ENCODE results near the gene PDZD2.

- TF ChIP-seq CTCF (IDR thresholded peaks at IDR 0.05; ENCODE audit: borderline replicate concordance, extremely low read depth, low read length, poor library complexity, severe bottlenecking) (no peak), EZH2 (IDR thresholded peaks at IDR 0.05; ENCODE audit: borderline replicate concordance, low read depth, low read length, severe bottlenecking) (no peak)
Measured at GRCh38 chr5:31717561-31717960, 78.6 kb downstream of the PDZD2 start.
